Bladder microvascular endothelial cell (primary cell): ENCODE data around the gene EIF4B. TPM values are rescaled to one million over a fixed set of nuclear protein-coding genes. Genes with fewer than 3 reads are reported as not detected.

Experiments used
- total RNA-seq: library from RNA; depleted of rRNA; stranded (reverse); fragments of >200 nt; gene quantifications from 2 replicates; pipeline ENCODE4 v1.2.3, GENCODE V29; 2014

The EIF4B gene
- total RNA-seq, result 880 and 1,059 TPM in 2 replicates

GRCh38 chr12:53005986-53006809, at the start of gene EIF4B:
TSS of gene EIF4B (plus strand) at chr12:53006456. CDS start at chr12:53006484, 28 bp downstream.

GRCh38 chr12:53049571-53050318, 43.5 kb downstream of the EIF4B start, which contains the start of gene TNS2:
TSS of gene TNS2 (plus strand) at chr12:53050065. CDS start at chr12:53050186, 121 bp downstream.

GRCh38 chr12:53079226-53080117, 73.2 kb downstream of the EIF4B start, which contains the start of gene SPRYD3:
TSS of gene SPRYD3 (minus strand) at chr12:53079390. CDS start at chr12:53079333, 57 bp downstream.

Other genes starting within 250 kb of the EIF4B start
- not detected in 2 replicates for gene KRT76, start 229.1 kb upstream of the EIF4B start, total RNA-seq
- not detected in 2 replicates for gene KRT3, start 210.3 kb upstream of the EIF4B start, total RNA-seq
- not detected in 2 replicates for gene KRT4, start 192.3 kb upstream of the EIF4B start, total RNA-seq
- gene KRT79, start 172.1 kb upstream of the EIF4B start, total RNA-seq, result not detected in 2 replicates
- not detected in 2 replicates for gene KRT78, start 157.5 kb upstream of the EIF4B start, total RNA-seq
- gene KRT8, start 101.4 kb upstream of the EIF4B start, total RNA-seq, result 3.7 and 8.6 TPM in 2 replicates
- 118 and 172 TPM in 2 replicates for gene KRT18, start 57.3 kb upstream of the EIF4B start, total RNA-seq
- gene TNS2, start 43.6 kb downstream of the EIF4B start, total RNA-seq, result 24.3 and 36.3 TPM in 2 replicates
- gene SPRYD3, start 72.9 kb downstream of the EIF4B start, total RNA-seq, result 15.1 and 18.6 TPM in 2 replicates
- gene IGFBP6, start 91.2 kb downstream of the EIF4B start, total RNA-seq, result 7.0 and 44.7 TPM in 2 replicates
- gene SOAT2, start 97.0 kb downstream of the EIF4B start, total RNA-seq, result not detected in 2 replicates
- gene ZNF740, start 174.3 kb downstream of the EIF4B start, total RNA-seq, result 10.5 and 17.9 TPM in 2 replicates
- gene CSAD, start 174.5 kb downstream of the EIF4B start, total RNA-seq, result 3.2 and 9.0 TPM in 2 replicates
- 0.49 TPM in 1 of 2 replicates, not detected in the other for gene ITGB7, start 200.8 kb downstream of the EIF4B start, total RNA-seq
- 8.9 and 16.0 TPM in 2 replicates for gene RARG, start 225.8 kb downstream of the EIF4B start, total RNA-seq